Measurements from ENCODE around the gene IL18RAP.

The IL18RAP gene

DNA sequence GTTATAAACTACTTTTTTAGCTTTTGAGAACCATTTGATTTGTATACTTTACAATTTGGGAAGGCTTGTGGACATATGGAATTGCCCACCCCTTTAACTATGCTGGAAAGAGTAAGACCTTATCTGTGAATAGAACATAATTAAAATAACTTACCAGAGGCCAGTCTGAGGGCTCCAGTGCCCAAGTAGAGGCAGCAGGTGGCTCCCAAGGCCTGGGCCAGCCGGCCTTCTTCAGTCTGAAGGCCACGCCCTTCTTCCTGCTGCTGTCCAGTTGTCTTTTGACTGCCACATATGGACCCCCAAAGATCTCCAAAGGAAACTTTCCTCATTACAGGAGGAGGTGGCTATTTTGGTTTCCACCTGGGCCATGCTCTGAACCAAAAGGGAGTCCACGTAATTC lies 12.0 kb upstream of the IL18RAP start:
- H3F3A ChIP-seq (ENCODE audit: insufficient read depth, low read length): no peaks in the 10 kb centered on the region
- H3K4me3 ChIP-seq (ENCODE audit: low read depth, low read length, poor library complexity, severe bottlenecking): no peak overlapping the region
- H3K4me1 ChIP-seq (ENCODE audit: insufficient read depth, low read length, severe bottlenecking): no peaks in the 10 kb centered on the region
- H3K27ac ChIP-seq (ENCODE audit: low read depth, low read length, poor library complexity, severe bottlenecking): no peak overlapping the region
- no peaks in the 10 kb centered on the region for H3K79me2 ChIP-seq (ENCODE audit: insufficient read depth, low read length)
- H3K36me3 ChIP-seq (ENCODE audit: insufficient read depth, low read length): no peaks in the 10 kb centered on the region
- H4K20me1 ChIP-seq (ENCODE audit: insufficient read depth, low read length): no peaks in the 10 kb centered on the region
- H3K9ac ChIP-seq (ENCODE audit: low read length): no peak overlapping the region
- TF ChIP-seq, protein P1, sequence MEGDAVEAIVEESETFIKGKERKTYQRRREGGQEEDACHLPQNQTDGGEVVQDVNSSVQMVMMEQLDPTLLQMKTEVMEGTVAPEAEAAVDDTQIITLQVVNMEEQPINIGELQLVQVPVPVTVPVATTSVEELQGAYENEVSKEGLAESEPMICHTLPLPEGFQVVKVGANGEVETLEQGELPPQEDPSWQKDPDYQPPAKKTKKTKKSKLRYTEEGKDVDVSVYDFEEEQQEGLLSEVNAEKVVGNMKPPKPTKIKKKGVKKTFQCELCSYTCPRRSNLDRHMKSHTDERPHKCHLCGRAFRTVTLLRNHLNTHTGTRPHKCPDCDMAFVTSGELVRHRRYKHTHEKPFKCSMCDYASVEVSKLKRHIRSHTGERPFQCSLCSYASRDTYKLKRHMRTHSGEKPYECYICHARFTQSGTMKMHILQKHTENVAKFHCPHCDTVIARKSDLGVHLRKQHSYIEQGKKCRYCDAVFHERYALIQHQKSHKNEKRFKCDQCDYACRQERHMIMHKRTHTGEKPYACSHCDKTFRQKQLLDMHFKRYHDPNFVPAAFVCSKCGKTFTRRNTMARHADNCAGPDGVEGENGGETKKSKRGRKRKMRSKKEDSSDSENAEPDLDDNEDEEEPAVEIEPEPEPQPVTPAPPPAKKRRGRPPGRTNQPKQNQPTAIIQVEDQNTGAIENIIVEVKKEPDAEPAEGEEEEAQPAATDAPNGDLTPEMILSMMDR (IDR thresholded peaks at IDR 0.05; ENCODE audit: low read length): no peak
- TF ChIP-seq EZH2 (IDR thresholded peaks at IDR 0.05; ENCODE audit: borderline replicate concordance, low read length): no peak
- no peaks in the 10 kb centered on the region for H3K27me3 ChIP-seq (ENCODE audit: insufficient read depth, low read length)
- H3K4me2 ChIP-seq (ENCODE audit: low read length): no peak overlapping the region
- H3K9me2 ChIP-seq (ENCODE audit: low read depth, low read length): no peaks in the 10 kb centered on the region
- H2AFZ ChIP-seq (ENCODE audit: low read length): no peak overlapping the region
- 0 out of 2 replicates have a peak, but pooled peaks cover 4% of the 10 kb centered on the region for H3K9me3 ChIP-seq (ENCODE audit: low read length)

GRCh38 chr2:102412199-102412598 lies 10.8 kb upstream of the IL18RAP start:
- no peaks in the 10 kb centered on the region for H3K9me2 ChIP-seq (ENCODE audit: low read depth, low read length)
- H4K20me1 ChIP-seq (ENCODE audit: insufficient read depth, low read length): no peaks in the 10 kb centered on the region
- H3K4me2 ChIP-seq (ENCODE audit: low read length): no peak overlapping the region
- no peaks in the 10 kb centered on the region for H3K36me3 ChIP-seq (ENCODE audit: insufficient read depth, low read length)
- H3K9ac ChIP-seq (ENCODE audit: low read length): no peak overlapping the region
- no peak overlapping the region for H2AFZ ChIP-seq (ENCODE audit: low read length)
- no peak overlapping the region for H3K4me3 ChIP-seq (ENCODE audit: low read depth, low read length, poor library complexity, severe bottlenecking)
- H3K9me3 ChIP-seq (ENCODE audit: low read length): 0 out of 2 replicates have a peak, but pooled peaks cover 4% of the 10 kb centered on the region
- no peaks in the 10 kb centered on the region for H3K79me2 ChIP-seq (ENCODE audit: insufficient read depth, low read length)
- H3K27ac ChIP-seq (ENCODE audit: low read depth, low read length, poor library complexity, severe bottlenecking): no peak overlapping the region
- no peak for TF ChIP-seq EZH2 (IDR thresholded peaks at IDR 0.05; ENCODE audit: borderline replicate concordance, low read length)
- TF ChIP-seq, protein P1 (IDR thresholded peaks at IDR 0.05; ENCODE audit: low read length): no peak
- no peaks in the 10 kb centered on the region for H3K27me3 ChIP-seq (ENCODE audit: insufficient read depth, low read length)
- H3K4me1 ChIP-seq (ENCODE audit: insufficient read depth, low read length, severe bottlenecking): no peaks in the 10 kb centered on the region
- H3F3A ChIP-seq (ENCODE audit: insufficient read depth, low read length): no peaks in the 10 kb centered on the region

GRCh38 chr2:102417946-102418345 lies 5.0 kb upstream of the IL18RAP start:
- Histone ChIP-seq H3K27ac (ENCODE audit: low read depth, low read length, poor library complexity, severe bottlenecking) (no peak overlapping the region), H4K20me1 (ENCODE audit: insufficient read depth, low read length) (no peaks in the 10 kb centered on the region), H3K4me1 (ENCODE audit: insufficient read depth, low read length, severe bottlenecking) (no peaks in the 10 kb centered on the region), H3K27me3 (ENCODE audit: insufficient read depth, low read length) (no peaks in the 10 kb centered on the region), H2AFZ (ENCODE audit: low read length) (no peak overlapping the region), H3K79me2 (ENCODE audit: insufficient read depth, low read length) (no peaks in the 10 kb centered on the region), H3K4me2 (ENCODE audit: low read length) (no peak overlapping the region), H3F3A (ENCODE audit: insufficient read depth, low read length) (no peaks in the 10 kb centered on the region), H3K36me3 (ENCODE audit: insufficient read depth, low read length) (no peaks in the 10 kb centered on the region), H3K9me2 (ENCODE audit: low read depth, low read length) (no peaks in the 10 kb centered on the region), H3K4me3 (ENCODE audit: low read depth, low read length, poor library complexity, severe bottlenecking) (no peak overlapping the region), H3K9me3 (ENCODE audit: low read length) (no peaks in the 10 kb centered on the region), H3K9ac (ENCODE audit: low read length) (no peak overlapping the region)
- TF ChIP-seq, protein P1 (IDR thresholded peaks at IDR 0.05; ENCODE audit: low read length): no peak
- TF ChIP-seq EZH2 (IDR thresholded peaks at IDR 0.05; ENCODE audit: borderline replicate concordance, low read length): no peak

All from OCI-LY1 (cell line).